Type B pancreatic cell (in vitro differentiated cells): Measurements from ENCODE around the gene WDR31. TPM values are rescaled to one million over a fixed set of nuclear protein-coding genes. Genes with fewer than 3 reads are reported as not detected.

Experiments
- DNase-seq: peaks from one replicate; pipeline ENCODE4 v3.0.0; 2021; ENCODE audit warnings: mixed read lengths; ENCODE audit not compliant: unreplicated experiment; ENCODE audit errors: extremely low spot score
- H3K27ac Mint-ChIP-seq: 2 replicates; pipeline ENCODE4 v1.8.0; 2021; ENCODE audit warnings: mild to moderate bottlenecking, mixed read lengths
- H3K27me3 Mint-ChIP-seq: 2 replicates; pipeline ENCODE4 v1.8.0; 2021; ENCODE audit warnings: mixed read lengths
- H3K36me3 Mint-ChIP-seq: 2 replicates; pipeline ENCODE4 v1.8.0; 2021; ENCODE audit warnings: mixed read lengths
- H3K4me1 Mint-ChIP-seq: one replicate; pipeline ENCODE4 v1.8.0; 2021; ENCODE audit warnings: mixed read lengths; ENCODE audit not compliant: unreplicated experiment
- H3K4me3 Mint-ChIP-seq: 2 replicates; pipeline ENCODE4 v1.8.0; 2021; ENCODE audit warnings: mild to moderate bottlenecking, mixed read lengths
- H3K9me3 Mint-ChIP-seq: 2 replicates; pipeline ENCODE4 v1.8.0; 2021; ENCODE audit warnings: mixed read lengths
- CTCF ChIP-seq: fragments of 200-600 bp; sonication (generic); conservative IDR thresholded peaks from 2 replicates; pipeline ENCODE4 v1.5.0; 2021; ENCODE audit warnings: antibody characterized with exemption, mild to moderate bottlenecking
- total RNA-seq: library from RNA; stranded (reverse); gene quantifications from 2 replicates; pipeline ENCODE4 v1.2.1, GENCODE V29; 2021; ENCODE audit warnings: low replicate concordance

The WDR31 gene
- total RNA-seq, 1 donor from 2014 or later = 6.7 TPM

- TF ChIP-seq CTCF = no peak
- Mint-ChIP-seq H3K4me3 (no peak overlapping the region), H3K27ac (no peak overlapping the region), H3K36me3 (peaks cover 6% of the 10 kb centered on the region), H3K4me1 (no peaks in the 10 kb centered on the region), H3K9me3 (no peaks in the 10 kb centered on the region), H3K27me3 (no peaks in the 10 kb centered on the region)
- no peak for DNase-seq
Measured at GRCh38 chr9:113322671-113323070, 17.4 kb downstream of the WDR31 start.

- no peaks in the 10 kb centered on the region for H3K9me3 Mint-ChIP-seq
- no peak for TF ChIP-seq CTCF
- no peaks in the 10 kb centered on the region for H3K4me1 Mint-ChIP-seq
- H3K27me3 Mint-ChIP-seq = no peaks in the 10 kb centered on the region
- no peak for DNase-seq
- no peak overlapping the region for H3K27ac Mint-ChIP-seq
- no peak overlapping the region for H3K4me3 Mint-ChIP-seq
- H3K36me3 Mint-ChIP-seq = peaks cover 6% of the 10 kb centered on the region
Measured at GRCh38 chr9:113320051-113320450, 20.0 kb downstream of the WDR31 start.

GRCh38 chr9:113319054-113319453, 21.0 kb downstream of the WDR31 start:
- DNase-seq = no peak
- Mint-ChIP-seq H3K4me1 (no peaks in the 10 kb centered on the region), H3K4me3 (no peak overlapping the region), H3K27ac (no peak overlapping the region), H3K27me3 (no peaks in the 10 kb centered on the region), H3K9me3 (no peaks in the 10 kb centered on the region), H3K36me3 (peaks cover 6% of the 10 kb centered on the region)
- no peak for TF ChIP-seq CTCF

GRCh38 chr9:113317777-113318176, 22.3 kb downstream of the WDR31 start:
- TF ChIP-seq CTCF = peak; percentile 40
- no peaks in the 10 kb centered on the region for H3K4me1 Mint-ChIP-seq
- H3K4me3 Mint-ChIP-seq = no peak overlapping the region
- no peak overlapping the region for H3K27ac Mint-ChIP-seq
- peaks cover 6% of the 10 kb centered on the region for H3K36me3 Mint-ChIP-seq
- H3K27me3 Mint-ChIP-seq = no peaks in the 10 kb centered on the region
- no peak for DNase-seq
- H3K9me3 Mint-ChIP-seq = no peaks in the 10 kb centered on the region

GRCh38 chr9:113316030-113316429, 24.0 kb downstream of the WDR31 start:
- no peak for DNase-seq
- Mint-ChIP-seq H3K36me3 (peaks cover 6% of the 10 kb centered on the region), H3K4me3 (no peak overlapping the region), H3K27ac (no peak overlapping the region), H3K4me1 (no peaks in the 10 kb centered on the region), H3K9me3 (no peaks in the 10 kb centered on the region), H3K27me3 (no peaks in the 10 kb centered on the region)
- TF ChIP-seq CTCF = no peak

DNA sequence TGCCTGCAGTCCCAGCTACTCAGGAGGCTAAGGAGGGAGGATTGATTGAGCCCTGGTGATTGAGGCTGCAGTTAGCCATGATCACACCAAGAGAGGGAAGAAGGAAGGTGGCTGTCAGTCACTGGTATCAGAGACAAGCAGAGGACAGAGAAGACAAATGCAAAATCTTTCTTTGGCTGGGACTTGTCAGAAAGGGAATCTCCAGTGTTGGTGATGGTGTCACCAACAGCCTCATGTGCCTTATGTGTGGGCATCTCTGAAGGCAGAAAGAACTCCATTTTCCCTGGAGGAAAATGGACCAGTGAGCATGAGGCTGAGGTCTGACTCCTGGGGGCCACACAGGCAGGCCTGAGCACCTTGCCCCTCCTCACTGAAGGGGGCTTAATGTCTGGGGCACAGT, 24.8 kb downstream of the WDR31 start:
- Mint-ChIP-seq H3K4me3 (no peak overlapping the region), H3K27me3 (no peaks in the 10 kb centered on the region), H3K36me3 (peaks cover 6% of the 10 kb centered on the region), H3K9me3 (no peaks in the 10 kb centered on the region), H3K4me1 (no peaks in the 10 kb centered on the region), H3K27ac (no peak overlapping the region)
- no peak for TF ChIP-seq CTCF
- no peak for DNase-seq
